ENCODE results near the gene ITPR3.

ITPR3 gene

DNA sequence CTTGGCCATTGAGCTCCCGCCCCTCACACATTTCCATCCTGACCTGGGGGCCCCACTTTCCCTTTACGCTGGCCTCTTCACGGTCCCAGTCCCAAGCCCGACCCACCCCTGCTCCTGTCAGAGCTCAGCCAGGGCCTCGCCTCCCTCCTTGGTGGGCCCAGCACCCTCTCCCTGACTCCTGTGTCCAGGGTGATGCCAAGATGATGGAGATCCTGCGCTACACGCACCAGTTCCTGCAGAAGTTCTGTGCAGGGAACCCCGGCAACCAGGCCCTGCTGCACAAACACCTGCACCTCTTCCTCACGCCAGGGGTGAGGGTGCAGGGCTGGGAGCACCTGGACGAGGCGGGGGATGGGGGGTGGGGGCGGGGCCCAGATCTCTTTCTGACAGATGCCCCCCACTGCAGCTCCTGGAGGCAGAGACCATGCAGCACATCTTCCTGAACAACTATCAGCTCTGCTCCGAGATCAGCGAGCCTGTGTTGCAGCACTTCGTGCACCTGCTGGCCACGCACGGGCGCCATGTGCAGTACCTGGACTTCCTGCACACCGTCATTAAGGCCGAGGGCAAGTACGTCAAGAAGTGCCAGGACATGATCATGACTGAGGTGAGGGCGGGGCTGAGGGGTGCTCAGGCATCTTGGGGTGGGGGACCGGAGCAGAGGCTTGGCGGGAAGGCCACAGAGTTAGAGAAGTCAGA lies 57.3 kb downstream of the ITPR3 start:
- H3K36me3 ChIP-seq (ENCODE audit: insufficient read depth, low read length): peaks cover 17% of the 10 kb centered on the region; the same call in 1 of the 2 replicates
- H3K9me2 ChIP-seq (replicated peaks; ENCODE audit: low read depth, low read length): no peaks in the 10 kb centered on the region
- TF ChIP-seq, protein P1, sequence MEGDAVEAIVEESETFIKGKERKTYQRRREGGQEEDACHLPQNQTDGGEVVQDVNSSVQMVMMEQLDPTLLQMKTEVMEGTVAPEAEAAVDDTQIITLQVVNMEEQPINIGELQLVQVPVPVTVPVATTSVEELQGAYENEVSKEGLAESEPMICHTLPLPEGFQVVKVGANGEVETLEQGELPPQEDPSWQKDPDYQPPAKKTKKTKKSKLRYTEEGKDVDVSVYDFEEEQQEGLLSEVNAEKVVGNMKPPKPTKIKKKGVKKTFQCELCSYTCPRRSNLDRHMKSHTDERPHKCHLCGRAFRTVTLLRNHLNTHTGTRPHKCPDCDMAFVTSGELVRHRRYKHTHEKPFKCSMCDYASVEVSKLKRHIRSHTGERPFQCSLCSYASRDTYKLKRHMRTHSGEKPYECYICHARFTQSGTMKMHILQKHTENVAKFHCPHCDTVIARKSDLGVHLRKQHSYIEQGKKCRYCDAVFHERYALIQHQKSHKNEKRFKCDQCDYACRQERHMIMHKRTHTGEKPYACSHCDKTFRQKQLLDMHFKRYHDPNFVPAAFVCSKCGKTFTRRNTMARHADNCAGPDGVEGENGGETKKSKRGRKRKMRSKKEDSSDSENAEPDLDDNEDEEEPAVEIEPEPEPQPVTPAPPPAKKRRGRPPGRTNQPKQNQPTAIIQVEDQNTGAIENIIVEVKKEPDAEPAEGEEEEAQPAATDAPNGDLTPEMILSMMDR (conservative IDR thresholded peaks at IDR 0.05; ENCODE audit: low read length): no peak
- TF ChIP-seq EZH2phosphoT487 (IDR thresholded peaks at IDR 0.05; ENCODE audit: borderline replicate concordance): no peak
- H2AFZ ChIP-seq (ENCODE audit: low read length): no peak overlapping the region
- no peak overlapping the region for H3K4me2 ChIP-seq (ENCODE audit: low read depth, low read length, poor library complexity, severe bottlenecking)
- H3K9me3 ChIP-seq (ENCODE audit: insufficient read depth, low read depth, low read length): no peaks in the 10 kb centered on the region
- H3K4me1 ChIP-seq (ENCODE audit: insufficient read depth, low read length, poor library complexity, severe bottlenecking): no peaks in the 10 kb centered on the region
- no peaks in the 10 kb centered on the region for H3F3A ChIP-seq (ENCODE audit: low read depth)
- no peak overlapping the region for H3K9ac ChIP-seq (ENCODE audit: low read depth, low read length, poor library complexity, severe bottlenecking)
- no peak overlapping the region for H3K4me3 ChIP-seq (ENCODE audit: low read length, poor library complexity, severe bottlenecking)
- no peaks in the 10 kb centered on the region for H3K79me2 ChIP-seq (ENCODE audit: insufficient read depth, low read length)
- H3K27me3 ChIP-seq (ENCODE audit: insufficient read depth, low read length, poor library complexity, severe bottlenecking): no peaks in the 10 kb centered on the region
- no peaks in the 10 kb centered on the region for H4K20me1 ChIP-seq (ENCODE audit: insufficient read depth, low read length, poor library complexity, severe bottlenecking)

DNA sequence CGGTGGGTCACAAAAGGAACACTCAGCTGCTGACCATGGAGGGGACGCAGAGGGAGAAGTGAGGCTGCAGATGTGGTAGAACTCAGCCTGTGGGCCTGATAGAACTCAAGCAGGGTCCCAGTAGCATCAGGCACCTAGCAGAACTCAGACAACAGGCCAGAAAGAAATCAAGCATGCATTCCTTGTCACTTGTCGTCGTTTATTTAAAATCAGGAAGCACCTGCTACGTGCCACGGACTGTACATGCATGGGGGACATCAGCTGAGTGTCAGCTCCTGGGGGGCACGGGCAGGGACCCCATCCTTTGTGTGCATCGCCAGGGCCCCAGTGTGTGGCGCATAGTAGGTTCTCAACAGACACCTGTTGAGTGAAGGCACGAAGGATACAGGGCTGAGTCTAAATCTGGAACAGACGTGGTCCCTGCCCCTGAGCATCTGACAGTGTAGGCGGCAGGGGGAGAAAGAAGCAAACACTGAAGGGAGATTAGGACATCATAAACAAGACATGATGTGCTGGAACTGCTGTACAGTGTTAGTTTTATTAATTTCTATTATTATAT lies 57.9 kb downstream of the ITPR3 start:
- no peaks in the 10 kb centered on the region for H3K79me2 ChIP-seq (ENCODE audit: insufficient read depth, low read length)
- TF ChIP-seq, protein P1 (conservative IDR thresholded peaks at IDR 0.05; ENCODE audit: low read length): no peak
- no peak for TF ChIP-seq EZH2phosphoT487 (IDR thresholded peaks at IDR 0.05; ENCODE audit: borderline replicate concordance)
- no peak overlapping the region for H3K4me2 ChIP-seq (ENCODE audit: low read depth, low read length, poor library complexity, severe bottlenecking)
- no peaks in the 10 kb centered on the region for H4K20me1 ChIP-seq (ENCODE audit: insufficient read depth, low read length, poor library complexity, severe bottlenecking)
- no peaks in the 10 kb centered on the region for H3K27me3 ChIP-seq (ENCODE audit: insufficient read depth, low read length, poor library complexity, severe bottlenecking)
- H3K9me2 ChIP-seq (replicated peaks; ENCODE audit: low read depth, low read length): no peaks in the 10 kb centered on the region
- H3K4me3 ChIP-seq (ENCODE audit: low read length, poor library complexity, severe bottlenecking): no peak overlapping the region
- H3K9ac ChIP-seq (ENCODE audit: low read depth, low read length, poor library complexity, severe bottlenecking): no peak overlapping the region
- H3F3A ChIP-seq (ENCODE audit: low read depth): no peaks in the 10 kb centered on the region
- H2AFZ ChIP-seq (ENCODE audit: low read length): no peak overlapping the region
- peaks cover 15% of the 10 kb centered on the region; the same call in 1 of the 2 replicates for H3K36me3 ChIP-seq (ENCODE audit: insufficient read depth, low read length)
- no peaks in the 10 kb centered on the region for H3K4me1 ChIP-seq (ENCODE audit: insufficient read depth, low read length, poor library complexity, severe bottlenecking)
- no peaks in the 10 kb centered on the region for H3K9me3 ChIP-seq (ENCODE audit: insufficient read depth, low read depth, low read length)

- H3K4me2 ChIP-seq (ENCODE audit: low read depth, low read length, poor library complexity, severe bottlenecking): no peak overlapping the region
- H3K27me3 ChIP-seq (ENCODE audit: insufficient read depth, low read length, poor library complexity, severe bottlenecking): no peaks in the 10 kb centered on the region
- TF ChIP-seq, protein P1 (conservative IDR thresholded peaks at IDR 0.05; ENCODE audit: low read length): no peak
- TF ChIP-seq EZH2phosphoT487 (IDR thresholded peaks at IDR 0.05; ENCODE audit: borderline replicate concordance): no peak
- no peaks in the 10 kb centered on the region for H3K79me2 ChIP-seq (ENCODE audit: insufficient read depth, low read length)
- no peak overlapping the region for H3K4me3 ChIP-seq (ENCODE audit: low read length, poor library complexity, severe bottlenecking)
- H3F3A ChIP-seq (ENCODE audit: low read depth): no peaks in the 10 kb centered on the region
- no peaks in the 10 kb centered on the region for H3K9me2 ChIP-seq (replicated peaks; ENCODE audit: low read depth, low read length)
- no peak overlapping the region for H3K9ac ChIP-seq (ENCODE audit: low read depth, low read length, poor library complexity, severe bottlenecking)
- H3K9me3 ChIP-seq (ENCODE audit: insufficient read depth, low read depth, low read length): no peaks in the 10 kb centered on the region
- peaks cover 23% of the 10 kb centered on the region; the same call in 1 of the 2 replicates for H3K36me3 ChIP-seq (ENCODE audit: insufficient read depth, low read length)
- H3K4me1 ChIP-seq (ENCODE audit: insufficient read depth, low read length, poor library complexity, severe bottlenecking): no peaks in the 10 kb centered on the region
- H4K20me1 ChIP-seq (ENCODE audit: insufficient read depth, low read length, poor library complexity, severe bottlenecking): no peaks in the 10 kb centered on the region
- no peak overlapping the region for H2AFZ ChIP-seq (ENCODE audit: low read length)
Measured at GRCh38 chr6:33679761-33680160, 58.6 kb downstream of the ITPR3 start.
